Ascending aorta (tissue), 2 donors: ENCODE measurements around the gene CDCA8. TPM values are rescaled to one million over a fixed set of nuclear protein-coding genes. Genes with fewer than 3 reads are reported as not detected.

Experiments used
- DNase-seq, 2 donors: peaks; one replicate each; pipeline ENCODE4 v3.0.0-alpha.2; 2019; ENCODE audit warnings: low spot score in 2 of 2
- H3K27ac ChIP-seq, 2 donors: fragments of 200-600 bp; sonication (generic); one replicate each; pipeline ENCODE4 v1.5.1; 2016 to 2017; ENCODE audit warnings: mild to moderate bottlenecking in 1 of 2
- H3K27me3 ChIP-seq: fragments of 200-600 bp; sonication (generic); one replicate; pipeline ENCODE4 v1.5.1; 2017
- H3K36me3 ChIP-seq, 2 donors: fragments of 200-600 bp; sonication (generic); one replicate each; pipeline ENCODE4 v1.5.1; 2016
- H3K4me1 ChIP-seq, 2 donors: fragments of 200-600 bp; sonication (generic); one replicate each; pipeline ENCODE4 v1.5.1; 2016 to 2017; ENCODE audit warnings: mild to moderate bottlenecking in 1 of 2
- H3K4me3 ChIP-seq, 2 donors: fragments of 200-600 bp; sonication (generic); one replicate each; pipeline ENCODE4 v1.5.1; 2016 to 2017; ENCODE audit warnings: mild to moderate bottlenecking in 1 of 2
- H3K9me3 ChIP-seq, 2 donors: fragments of 200-600 bp; sonication (generic); one replicate each; pipeline ENCODE4 v1.5.1; 2016
- intact Hi-C: fragments of 100-400 bp; cut with DNase I; formaldehyde crosslinking; loops from one replicate; pipeline ENCODE4 v1.15.1; 2023
- total RNA-seq: library from RNA; depleted of rRNA; stranded (reverse); fragments of >200 nt; gene quantifications from one replicate; pipeline ENCODE4 v1.1.0, GENCODE V29; 2016
- TF ChIP-seq, protein P1 (sequence below), 3 experiments: fragments of 200-600 bp in 2 of 3; fragments of 450-650 bp in 1 of 3; sonication (generic) in 2 of 3; IDR thresholded peaks; one replicate each; pipeline ENCODE4 v1.5.1; 2016 to 2019; ENCODE audit warnings: antibody characterized with exemption in 3 of 3, mild to moderate bottlenecking in 1 of 3, moderate library complexity in 1 of 3

The CDCA8 gene
- total RNA-seq, 1 donor from 2014 or later: 0.75 TPM

DNA sequence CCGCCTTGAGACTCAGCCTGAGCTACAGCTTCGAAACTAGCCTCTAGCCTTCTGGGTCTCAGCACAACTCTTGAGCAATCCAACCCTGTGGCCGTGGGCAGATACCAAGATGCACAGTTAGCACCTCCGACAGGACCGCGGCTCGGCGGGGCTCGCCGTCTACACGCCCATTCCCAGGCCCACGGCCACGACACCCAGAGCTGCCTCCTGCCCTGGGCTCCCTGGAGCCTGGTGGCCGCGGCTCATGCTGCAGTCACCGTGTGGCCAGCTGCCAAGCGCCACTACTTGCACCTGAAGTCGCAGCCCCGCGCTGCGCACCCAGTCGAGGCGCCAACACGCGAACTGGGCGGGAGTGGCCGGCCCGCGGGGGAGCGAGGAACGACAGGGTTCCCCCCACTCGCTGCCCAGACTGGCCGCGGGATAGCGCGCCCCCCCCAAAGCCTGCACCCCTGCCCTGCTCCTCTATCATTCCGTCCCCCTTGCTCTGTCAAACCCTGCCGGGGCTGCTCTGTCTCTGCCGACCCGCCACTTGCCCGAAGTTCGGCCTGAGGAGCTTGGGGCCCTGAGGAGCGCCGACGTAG lies 729 bp upstream of the CDCA8 start:
- peak in 1 of 2 donors; percentile 75 for DNase-seq
- Histone ChIP-seq H3K4me3 (peak overlapping the region; percentile 72 to 80), H3K9me3 (no peaks in the 10 kb centered on the region), H3K27me3 (no peaks in the 10 kb centered on the region), H3K27ac (peak overlapping the region; percentile 82 to 92), H3K36me3 (peaks cover 0 to 9% of the 10 kb centered on the region in 2 donors), H3K4me1 (peaks cover 13 to 22% of the 10 kb centered on the region in 2 donors)
- TF ChIP-seq, protein P1, sequence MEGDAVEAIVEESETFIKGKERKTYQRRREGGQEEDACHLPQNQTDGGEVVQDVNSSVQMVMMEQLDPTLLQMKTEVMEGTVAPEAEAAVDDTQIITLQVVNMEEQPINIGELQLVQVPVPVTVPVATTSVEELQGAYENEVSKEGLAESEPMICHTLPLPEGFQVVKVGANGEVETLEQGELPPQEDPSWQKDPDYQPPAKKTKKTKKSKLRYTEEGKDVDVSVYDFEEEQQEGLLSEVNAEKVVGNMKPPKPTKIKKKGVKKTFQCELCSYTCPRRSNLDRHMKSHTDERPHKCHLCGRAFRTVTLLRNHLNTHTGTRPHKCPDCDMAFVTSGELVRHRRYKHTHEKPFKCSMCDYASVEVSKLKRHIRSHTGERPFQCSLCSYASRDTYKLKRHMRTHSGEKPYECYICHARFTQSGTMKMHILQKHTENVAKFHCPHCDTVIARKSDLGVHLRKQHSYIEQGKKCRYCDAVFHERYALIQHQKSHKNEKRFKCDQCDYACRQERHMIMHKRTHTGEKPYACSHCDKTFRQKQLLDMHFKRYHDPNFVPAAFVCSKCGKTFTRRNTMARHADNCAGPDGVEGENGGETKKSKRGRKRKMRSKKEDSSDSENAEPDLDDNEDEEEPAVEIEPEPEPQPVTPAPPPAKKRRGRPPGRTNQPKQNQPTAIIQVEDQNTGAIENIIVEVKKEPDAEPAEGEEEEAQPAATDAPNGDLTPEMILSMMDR (IDR thresholded peaks at IDR 0.05): no peak
- intact Hi-C loops: loop anchor here (1.0 to 10.0 kb wide), 9 partner anchors 95 to 1607 kb away; partner anchors contain the start of genes ADPRS, DNALI1, FHL3 and MEAF6

GRCh38 chr1:37692834-37693175 lies 489 bp downstream of the CDCA8 start:
- peak in 1 of 2 donors; percentile 68 for DNase-seq
- no peaks in the 10 kb centered on the region for H3K27me3 ChIP-seq
- H3K27ac ChIP-seq: no peak overlapping the region
- TF ChIP-seq, protein P1 (IDR thresholded peaks at IDR 0.05): no peak
- H3K4me1 ChIP-seq: peaks cover 13 to 22% of the 10 kb centered on the region in 2 donors
- peak overlapping the region; percentile 72 to 80 for H3K4me3 ChIP-seq
- no peaks in the 10 kb centered on the region for H3K9me3 ChIP-seq
- H3K36me3 ChIP-seq: no peaks in the 10 kb centered on the region
- intact Hi-C loops: loop anchor here (1.0 to 10.0 kb wide), 8 partner anchors 115 to 1608 kb away; partner anchors contain the start of genes ADPRS, DNALI1, FHL3 and MEAF6

DNA sequence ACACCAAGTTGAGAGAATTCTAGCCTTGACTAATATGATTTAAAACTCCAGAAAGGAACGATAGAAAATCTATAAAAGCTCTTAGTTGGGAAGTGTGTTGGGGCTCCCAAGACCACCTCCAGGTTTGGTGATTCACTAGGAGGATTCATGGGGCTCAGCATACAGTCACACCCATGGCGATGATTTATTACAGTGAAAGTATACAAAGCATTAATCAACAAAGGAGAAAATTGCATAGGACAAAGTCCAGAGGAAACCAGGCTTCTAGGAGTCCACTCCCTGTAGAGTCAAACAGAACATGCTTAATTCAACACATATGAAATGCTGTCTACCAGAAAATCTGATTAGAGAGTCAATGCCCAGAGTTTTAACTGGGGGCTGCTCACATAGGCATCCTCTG lies 4.8 kb downstream of the CDCA8 start:
- no peaks in the 10 kb centered on the region for H3K9me3 ChIP-seq
- no peaks in the 10 kb centered on the region for H3K27me3 ChIP-seq
- intact Hi-C loops: loop anchor here (10.0 kb wide), 1 partner anchor 1612 kb away; the partner anchor contains the start of genes ADPRS and TEKT2
- H3K4me1 ChIP-seq: peaks cover 0 to 5% of the 10 kb centered on the region in 2 donors
- H3K4me3 ChIP-seq: no peak overlapping the region
- TF ChIP-seq, protein P1 (IDR thresholded peaks at IDR 0.05): no peak
- DNase-seq: no peak
- no peak overlapping the region for H3K27ac ChIP-seq
- H3K36me3 ChIP-seq: peaks cover 0 to 4% of the 10 kb centered on the region in 2 donors

DNA sequence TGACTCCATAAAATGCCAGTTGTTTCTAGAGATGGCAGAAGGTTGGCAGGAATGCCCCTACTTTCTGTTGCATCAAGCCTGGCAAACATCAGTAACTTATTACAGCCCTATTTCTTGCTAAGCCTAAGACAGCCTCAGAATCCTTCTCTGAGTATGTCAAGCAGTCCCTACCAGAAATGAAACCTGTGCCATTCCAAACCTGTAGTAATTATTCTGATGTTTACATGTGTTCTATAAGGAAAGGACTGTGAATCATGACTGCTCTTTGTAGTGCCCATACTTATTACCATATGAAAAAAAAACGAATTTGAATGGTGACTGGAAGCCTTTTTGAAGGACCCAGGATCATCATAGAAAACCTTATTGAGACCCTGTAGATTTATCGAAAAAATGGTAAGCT lies 5.4 kb downstream of the CDCA8 start:
- intact Hi-C loops: loop anchor here (10.0 kb wide), 1 partner anchor 1613 kb away; the partner anchor contains the start of genes ADPRS and TEKT2
- H3K4me3 ChIP-seq: no peak overlapping the region
- H3K36me3 ChIP-seq: peaks cover 0 to 4% of the 10 kb centered on the region in 2 donors
- no peaks in the 10 kb centered on the region for H3K9me3 ChIP-seq
- TF ChIP-seq, protein P1 (IDR thresholded peaks at IDR 0.05): no peak
- no peak overlapping the region for H3K27ac ChIP-seq
- no peaks in the 10 kb centered on the region for H3K27me3 ChIP-seq
- peaks cover 0 to 3% of the 10 kb centered on the region in 2 donors for H3K4me1 ChIP-seq
- DNase-seq: no peak

DNA sequence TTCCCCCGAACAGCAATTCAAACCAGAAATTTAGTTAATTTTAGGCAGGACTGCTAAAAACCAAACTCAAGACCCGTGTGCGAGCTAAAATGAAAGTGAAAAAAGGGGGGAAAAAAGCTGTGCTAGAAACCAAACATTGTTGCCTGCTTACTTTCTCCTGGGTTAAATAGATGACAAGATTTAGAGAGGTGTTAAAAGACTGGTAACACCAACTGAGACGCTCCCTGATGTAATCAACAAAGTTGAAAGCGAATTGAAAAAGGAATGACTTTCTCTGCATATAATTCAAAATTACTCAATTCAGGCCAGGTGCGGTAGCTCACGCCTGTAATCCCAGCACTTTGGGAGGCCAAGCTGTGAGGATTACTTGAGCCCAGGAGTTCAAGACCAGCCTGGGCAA lies 6.8 kb downstream of the CDCA8 start:
- Histone ChIP-seq H3K36me3 (peaks cover 0 to 4% of the 10 kb centered on the region in 2 donors), H3K27ac (no peak overlapping the region), H3K27me3 (no peaks in the 10 kb centered on the region), H3K4me1 (no peaks in the 10 kb centered on the region), H3K4me3 (no peak overlapping the region), H3K9me3 (no peaks in the 10 kb centered on the region)
- TF ChIP-seq, protein P1 (IDR thresholded peaks at IDR 0.05): no peak
- no peak for DNase-seq
- intact Hi-C loops: loop anchor here (10.0 kb wide), 1 partner anchor 1614 kb away; the partner anchor contains the start of genes ADPRS and TEKT2
